ENCODE results near the gene PRXL2B. TPM values are rescaled to one million over a fixed set of nuclear protein-coding genes. Genes with fewer than 3 reads are reported as not detected.
"Not testable (repeated sequence)": the region's sequence is repeated elsewhere in the genome, so short reads cannot be mapped to it uniquely, and the experiment has no call there.

Gene PRXL2B
- total RNA-seq, 4 donors from 2014 or later, result 33.7 to 101 (median 50.1) TPM

DNA sequence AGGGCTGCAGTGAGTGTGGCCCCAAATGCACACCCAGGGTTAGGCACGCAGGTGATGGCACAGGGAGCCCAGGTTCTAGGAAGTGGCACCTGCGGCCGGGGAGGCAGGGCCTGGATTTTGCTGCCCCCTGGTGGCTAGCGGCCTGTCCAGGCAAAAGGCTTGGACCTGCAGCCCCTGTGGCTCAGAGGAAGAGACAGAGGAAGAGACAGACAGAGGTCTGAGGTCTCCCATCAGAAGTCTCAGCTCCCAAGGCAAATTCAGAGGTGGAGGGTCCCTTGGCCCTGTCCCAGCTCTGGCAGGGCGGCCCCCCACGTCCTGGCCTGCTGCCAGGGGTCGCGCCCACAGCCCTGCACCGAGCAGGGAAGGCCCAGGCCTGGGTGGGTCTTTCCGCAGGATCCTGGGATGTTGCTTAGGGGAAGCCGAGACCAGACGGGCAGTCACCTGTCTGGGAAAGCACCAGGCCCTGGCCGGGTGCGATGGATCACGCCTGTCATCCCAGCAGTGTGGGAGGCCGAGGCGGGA is 38.4 kb upstream of the PRXL2B start:
- in situ Hi-C loops (cut with MboI; ENCODE audit: low pct_ligation_motif_present in 1 of 4, low pct_unique_long_range_greater_than_20kb in 1 of 4, low sequenced_read_pairs in 3 of 4), result loop anchor here in 1 of 4 donors (10.0 to 25.0 kb wide), 2 partner anchors 133 to 361 kb away; partner anchors contain the start of genes FAAP20 and PEX10
- intact Hi-C loops (cut with DNase I; ENCODE audit: low total_unique reads), result loop anchor here (5.0 kb wide), 1 partner anchor 131 kb away; no protein-coding TSS in a partner anchor
- Histone ChIP-seq H3K9me3 (no peaks in the 10 kb centered on the region), H3K4me3 (peak overlapping the region in 3 of 4 donors; percentile 8 to 57 (median 46)), H3K4me1 (peaks cover 20 to 67% (median 54%) of the 10 kb centered on the region in 4 donors), H3K36me3 (no peaks in the 10 kb centered on the region), H3K27ac (peak overlapping the region; percentile 95 to 96 (median 96)), H3K27me3 (no peaks in the 10 kb centered on the region)
- 11% methylated on average over 16 of the region's 17 CpGs; no CpG with 5 or more reads in 1 of the 2 donors for WGBS, 2 donors (ENCODE audit: low coverage in 1 of 2)
- DNase-seq, result peak; percentile 94
- TF ChIP-seq, protein P1, sequence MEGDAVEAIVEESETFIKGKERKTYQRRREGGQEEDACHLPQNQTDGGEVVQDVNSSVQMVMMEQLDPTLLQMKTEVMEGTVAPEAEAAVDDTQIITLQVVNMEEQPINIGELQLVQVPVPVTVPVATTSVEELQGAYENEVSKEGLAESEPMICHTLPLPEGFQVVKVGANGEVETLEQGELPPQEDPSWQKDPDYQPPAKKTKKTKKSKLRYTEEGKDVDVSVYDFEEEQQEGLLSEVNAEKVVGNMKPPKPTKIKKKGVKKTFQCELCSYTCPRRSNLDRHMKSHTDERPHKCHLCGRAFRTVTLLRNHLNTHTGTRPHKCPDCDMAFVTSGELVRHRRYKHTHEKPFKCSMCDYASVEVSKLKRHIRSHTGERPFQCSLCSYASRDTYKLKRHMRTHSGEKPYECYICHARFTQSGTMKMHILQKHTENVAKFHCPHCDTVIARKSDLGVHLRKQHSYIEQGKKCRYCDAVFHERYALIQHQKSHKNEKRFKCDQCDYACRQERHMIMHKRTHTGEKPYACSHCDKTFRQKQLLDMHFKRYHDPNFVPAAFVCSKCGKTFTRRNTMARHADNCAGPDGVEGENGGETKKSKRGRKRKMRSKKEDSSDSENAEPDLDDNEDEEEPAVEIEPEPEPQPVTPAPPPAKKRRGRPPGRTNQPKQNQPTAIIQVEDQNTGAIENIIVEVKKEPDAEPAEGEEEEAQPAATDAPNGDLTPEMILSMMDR (IDR thresholded peaks at IDR 0.05), result peak; percentile 95 to 98 (median 98)
- TF ChIP-seq EP300 (IDR thresholded peaks at IDR 0.05; ENCODE audit: low read depth) (no peak), POLR2A (IDR thresholded peaks at IDR 0.05) (peak; percentile 42), POLR2AphosphoS5 (IDR thresholded peaks at IDR 0.05) (peak; percentile 61 to 68 (median 63))

DNA sequence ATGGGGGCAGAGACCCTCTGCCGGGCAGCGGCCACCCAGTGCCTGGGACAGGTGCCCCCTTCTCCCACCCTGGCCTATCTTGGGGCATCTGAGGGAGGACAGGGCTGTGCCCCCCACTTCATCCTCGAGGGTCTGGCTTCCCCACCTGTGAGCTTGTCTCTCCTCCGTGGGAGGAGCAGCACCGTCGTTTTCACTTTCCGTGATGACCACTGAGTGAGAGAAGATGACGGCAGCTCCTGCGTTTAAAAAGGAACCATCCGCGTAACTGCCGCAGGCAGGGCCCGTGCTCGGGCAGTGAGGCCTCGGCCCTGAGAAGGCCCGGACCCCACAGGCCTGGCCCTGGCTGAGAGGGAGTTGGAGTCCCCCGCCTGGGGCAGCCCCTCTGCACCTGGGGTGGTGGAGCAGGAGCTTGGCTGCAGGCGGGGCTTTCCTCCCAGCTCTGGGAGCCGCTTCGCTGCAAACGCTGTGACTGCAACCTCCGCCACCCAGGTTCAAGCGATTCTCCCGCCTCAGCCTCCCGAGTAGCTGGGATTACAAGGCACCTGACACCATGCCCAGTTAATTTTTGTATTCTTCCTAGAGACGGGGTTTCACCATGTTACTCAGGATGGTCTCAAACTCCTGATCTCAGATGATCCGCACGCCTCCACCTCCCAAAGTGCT is 37.1 kb upstream of the PRXL2B start:
- Histone ChIP-seq H3K27ac (peak overlapping the region; percentile 95 to 96 (median 96)), H3K4me1 (peaks cover 20 to 61% (median 47%) of the 10 kb centered on the region in 4 donors), H3K4me3 (peak overlapping the region in 1 of 4 donors; percentile 57)
- DNase-seq, H3K36me3 ChIP-seq, H3K27me3 ChIP-seq, H3K9me3 ChIP-seq: not testable (repeated sequence)
- in situ Hi-C loops (cut with MboI; ENCODE audit: low pct_ligation_motif_present in 1 of 4, low pct_unique_long_range_greater_than_20kb in 1 of 4, low sequenced_read_pairs in 3 of 4), result loop anchor here in 2 of 4 donors (10.0 to 25.0 kb wide), 3 partner anchors 135 to 362 kb away; partner anchors contain the start of genes PEX10 (in 2 of the 2) and FAAP20 (in 1 of the 2)
- 77% methylated on average over 25 of the region's 28 CpGs; no CpG with 5 or more reads in 1 of the 2 donors for WGBS, 2 donors (ENCODE audit: low coverage in 1 of 2)
- intact Hi-C loops (cut with DNase I; ENCODE audit: low total_unique reads), result loop anchor here (5.0 kb wide), 1 partner anchor 132 kb away; no protein-coding TSS in a partner anchor

DNA sequence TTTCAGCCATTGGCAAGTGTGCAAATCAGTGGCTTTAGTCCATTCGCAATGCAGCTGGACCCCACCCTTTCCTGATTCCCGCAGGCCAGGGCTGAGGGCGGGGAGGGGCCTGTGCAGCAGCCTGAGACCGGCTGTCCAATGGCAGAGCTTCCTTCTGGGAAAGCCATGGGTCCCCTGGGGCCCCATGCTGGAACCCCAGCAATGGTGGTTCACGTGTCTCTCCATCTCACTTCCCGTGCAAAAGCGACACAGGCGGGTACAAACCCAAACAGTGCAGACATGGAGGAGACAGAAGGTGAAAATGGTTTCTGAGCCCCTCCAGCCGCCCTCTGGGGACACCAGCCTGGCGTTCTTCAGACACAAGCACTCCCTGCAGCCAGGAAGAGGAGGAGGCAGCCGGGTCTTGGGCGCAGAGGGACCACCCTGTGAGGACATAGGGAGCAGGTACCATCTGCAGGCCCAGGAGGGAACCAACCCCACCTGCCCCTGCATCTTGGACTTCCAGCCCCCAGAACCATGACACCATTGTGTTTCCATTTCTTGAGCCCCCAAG is 36.2 kb upstream of the PRXL2B start:
- Histone ChIP-seq H3K27ac (peak overlapping the region in 2 of 4 donors; percentile 55 to 96), H3K4me1 (peaks cover 26 to 61% (median 48%) of the 10 kb centered on the region in 4 donors)
- H3K4me3 ChIP-seq; H3K36me3 ChIP-seq; H3K27me3 ChIP-seq; H3K9me3 ChIP-seq; DNase-seq; intact Hi-C loops (cut with DNase I; ENCODE audit: low total_unique reads): not testable (repeated sequence)
- in situ Hi-C loops (cut with MboI; ENCODE audit: low pct_ligation_motif_present in 1 of 4, low pct_unique_long_range_greater_than_20kb in 1 of 4, low sequenced_read_pairs in 3 of 4), result loop anchor here in 1 of 4 donors (25.0 kb wide), 1 partner anchor 138 kb away; the partner anchor contains the start of gene PEX10
- WGBS, 2 donors (ENCODE audit: low coverage in 1 of 2), result 64% methylated on average over 12 of the region's 12 CpGs; no CpG with 5 or more reads in 1 of the 2 donors

DNA sequence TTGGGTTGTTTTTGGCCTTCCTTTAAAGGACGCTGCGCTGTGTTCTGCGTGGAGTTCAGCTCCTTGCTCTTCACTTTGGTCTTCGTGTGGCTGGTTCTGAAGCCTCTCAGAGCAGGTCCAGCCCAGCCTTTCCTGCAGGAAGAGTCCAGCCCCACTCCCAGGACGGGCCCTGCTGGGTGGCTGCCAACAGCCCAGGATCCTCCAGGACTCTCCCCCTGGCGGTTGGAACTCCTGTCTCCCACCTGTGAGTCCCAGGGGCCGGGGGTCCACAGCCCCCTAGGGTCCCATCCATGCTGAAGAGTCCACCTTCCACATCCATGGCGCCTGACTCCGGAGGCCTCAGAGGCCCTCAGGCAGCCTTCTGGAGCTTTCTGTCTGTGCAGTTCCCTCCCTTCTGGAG is 35.0 kb upstream of the PRXL2B start:
- H3K36me3 ChIP-seq; H3K4me3 ChIP-seq; H3K9me3 ChIP-seq; intact Hi-C loops (cut with DNase I; ENCODE audit: low total_unique reads); H3K27me3 ChIP-seq; DNase-seq: not testable (repeated sequence)
- Histone ChIP-seq H3K27ac (peak overlapping the region in 1 of 4 donors; percentile 55), H3K4me1 (peaks cover 29 to 56% (median 43%) of the 10 kb centered on the region in 4 donors)
- in situ Hi-C loops (cut with MboI; ENCODE audit: low pct_ligation_motif_present in 1 of 4, low pct_unique_long_range_greater_than_20kb in 1 of 4, low sequenced_read_pairs in 3 of 4), result loop anchor here in 1 of 4 donors (25.0 kb wide), 1 partner anchor 139 kb away; the partner anchor contains the start of gene PEX10
- WGBS, 2 donors (ENCODE audit: low coverage in 1 of 2), result 75 to 84% methylated on average over 4 to 9 of the region's 9 CpGs

DNA sequence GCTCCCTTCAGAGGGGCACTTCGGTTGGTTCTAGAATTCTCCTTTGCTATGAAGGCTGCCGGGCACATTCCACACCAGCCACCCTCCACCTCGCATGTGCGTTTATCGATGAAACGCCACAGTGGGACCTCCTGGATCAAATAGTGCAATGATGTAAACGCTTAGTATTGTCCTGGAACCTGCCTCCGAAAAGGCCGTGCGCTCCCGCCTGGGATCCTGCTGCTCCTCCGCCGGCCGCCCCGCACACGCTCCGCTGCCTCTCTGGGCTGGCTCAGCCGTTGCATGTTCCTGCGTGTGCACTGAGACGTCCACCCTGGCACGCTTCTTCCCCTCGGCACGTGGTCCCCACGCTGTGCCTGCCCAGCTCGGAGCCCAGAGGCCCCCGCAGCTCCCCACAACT is 34.4 kb upstream of the PRXL2B start:
- TF ChIP-seq, protein P1 (IDR thresholded peaks at IDR 0.05), result no peak
- TF ChIP-seq POLR2A (IDR thresholded peaks at IDR 0.05), result no peak
- TF ChIP-seq EP300 (IDR thresholded peaks at IDR 0.05; ENCODE audit: low read depth), result no peak
- no peak for TF ChIP-seq POLR2AphosphoS5 (IDR thresholded peaks at IDR 0.05)
- Histone ChIP-seq H3K36me3 (no peaks in the 10 kb centered on the region), H3K4me1 (peaks cover 31 to 51% (median 42%) of the 10 kb centered on the region in 4 donors), H3K27me3 (no peaks in the 10 kb centered on the region), H3K4me3 (no peak overlapping the region), H3K9me3 (no peaks in the 10 kb centered on the region), H3K27ac (no peak overlapping the region)
- DNase-seq, result no peak
- intact Hi-C loops (cut with DNase I; ENCODE audit: low total_unique reads), result no loop called here
- WGBS, 2 donors (ENCODE audit: low coverage in 1 of 2), result 96% methylated on average over 23 of the region's 26 CpGs; no CpG with 5 or more reads in 1 of the 2 donors
- in situ Hi-C loops (cut with MboI; ENCODE audit: low pct_ligation_motif_present in 1 of 4, low pct_unique_long_range_greater_than_20kb in 1 of 4, low sequenced_read_pairs in 3 of 4), result loop anchor here in 1 of 4 donors (25.0 kb wide), 1 partner anchor 140 kb away; the partner anchor contains the start of gene PEX10

DNA sequence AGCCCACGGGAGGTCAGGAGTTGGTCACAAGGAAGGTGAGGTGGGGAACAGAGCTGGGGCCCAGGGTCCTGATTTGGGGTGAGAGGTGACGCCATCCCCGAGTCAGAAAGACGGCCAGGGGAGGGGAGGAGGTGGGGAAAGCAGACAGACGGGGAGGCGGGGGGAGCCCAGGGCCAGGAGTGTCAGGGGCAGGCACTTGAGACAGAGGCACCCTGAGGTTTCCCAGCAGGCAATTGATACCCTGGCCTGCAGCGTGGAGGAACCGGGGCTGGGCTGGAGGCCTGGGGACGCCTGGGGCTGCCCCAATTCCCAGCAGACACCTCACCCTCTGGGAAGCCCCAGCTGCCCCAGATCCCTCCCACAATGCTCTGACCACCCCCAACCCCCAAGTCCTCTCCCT is 33.5 kb upstream of the PRXL2B start:
- H3K36me3 ChIP-seq, H3K27ac ChIP-seq: not testable (repeated sequence)

More for the DNA sequence above, 33.5 kb upstream of the PRXL2B start:
- 77% methylated on average over 6 of the region's 9 CpGs; no CpG with 5 or more reads in 1 of the 2 donors for WGBS, 2 donors (ENCODE audit: low coverage in 1 of 2)
- H3K9me3 ChIP-seq; H3K4me3 ChIP-seq; intact Hi-C loops (cut with DNase I; ENCODE audit: low total_unique reads); DNase-seq; H3K27me3 ChIP-seq: not testable (repeated sequence)
- in situ Hi-C loops (cut with MboI; ENCODE audit: low pct_ligation_motif_present in 1 of 4, low pct_unique_long_range_greater_than_20kb in 1 of 4, low sequenced_read_pairs in 3 of 4), result loop anchor here in 1 of 4 donors (25.0 kb wide), 1 partner anchor 141 kb away; the partner anchor contains the start of gene PEX10
- H3K4me1 ChIP-seq, result peaks cover 31 to 51% (median 42%) of the 10 kb centered on the region in 4 donors

All from transverse colon (tissue), 4 donors.